GM23338 (cell line): ENCODE measurements around the gene CPB2. TPM values are rescaled to one million over a fixed set of nuclear protein-coding genes. Genes with fewer than 3 reads are reported as not detected.

Source experiments
- ATAC-seq: fragments of 200-7000 bp; cut with Tn5 transposase; 3 replicates; pipeline ENCODE4 v1.9.1; 2020
- DNase-seq: peaks from one replicate; pipeline ENCODE4 v3.0.0-alpha.2; 2015; ENCODE audit warnings: low spot score
- H2AFZ ChIP-seq: fragments of 200-600 bp; sonication (generic); 2 replicates; pipeline ENCODE4 v1.8.0; 2016; ENCODE audit warnings: antibody characterized with exemption, mild to moderate bottlenecking, moderate library complexity
- H3F3A ChIP-seq: fragments of 200-600 bp; sonication (generic); replicated peaks from 2 replicates; pipeline ENCODE4 v1.8.0; 2017; ENCODE audit warnings: antibody characterized with exemption, mixed run types, low read depth
- H3K27ac ChIP-seq: fragments of 200-600 bp; sonication (generic); 2 replicates; pipeline ENCODE4 v1.6.1; 2016; ENCODE audit warnings: low read depth
- H3K27me3 ChIP-seq: fragments of 200-600 bp; sonication (generic); 2 replicates; pipeline ENCODE4 v1.8.0; 2016; ENCODE audit warnings: mild to moderate bottlenecking, mixed run types, moderate library complexity; ENCODE audit not compliant: insufficient read depth
- H3K36me3 ChIP-seq: fragments of 200-600 bp; sonication (generic); 2 replicates; pipeline ENCODE4 v1.8.0; 2016; ENCODE audit warnings: mild to moderate bottlenecking; ENCODE audit not compliant: insufficient read depth
- H3K4me1 ChIP-seq: fragments of 200-600 bp; sonication (generic); 2 replicates; pipeline ENCODE4 v1.8.0; 2016; ENCODE audit warnings: mild to moderate bottlenecking, moderate library complexity; ENCODE audit not compliant: insufficient read depth
- H3K4me2 ChIP-seq: fragments of 200-600 bp; sonication (generic); 2 replicates; pipeline ENCODE4 v1.7.1; 2017; ENCODE audit warnings: mixed run types
- H3K4me3 ChIP-seq: fragments of 200-600 bp; sonication (generic); 2 replicates; pipeline ENCODE4 v1.6.1; 2016; ENCODE audit warnings: mixed run types
- H3K79me2 ChIP-seq: fragments of 200-600 bp; sonication (generic); replicated peaks from 2 replicates; pipeline ENCODE4 v1.8.0; 2017; ENCODE audit warnings: mild to moderate bottlenecking; ENCODE audit not compliant: insufficient read depth
- H3K9me2 ChIP-seq: fragments of 200-600 bp; sonication (generic); 2 replicates; pipeline ENCODE4 v1.8.0; 2017; ENCODE audit not compliant: insufficient read depth
- H4K20me1 ChIP-seq: fragments of 200-600 bp; sonication (generic); replicated peaks from 2 replicates; pipeline ENCODE4 v1.8.0; 2017; ENCODE audit warnings: mild to moderate bottlenecking; ENCODE audit not compliant: insufficient read depth
- H3K27ac Mint-ChIP-seq: 2 replicates; pipeline ENCODE4 v1.8.0; 2020; ENCODE audit warnings: inconsistent platforms, mild to moderate bottlenecking, moderate library complexity, mixed read lengths
- H3K27me3 Mint-ChIP-seq: 3 replicates; pipeline ENCODE4 v1.8.0; 2022; ENCODE audit warnings: low read depth, mild to moderate bottlenecking, moderate library complexity, mixed read lengths, inconsistent platforms; ENCODE audit not compliant: insufficient read depth, poor library complexity
- H3K36me3 Mint-ChIP-seq: 3 replicates; pipeline ENCODE4 v1.8.0; 2021; ENCODE audit warnings: low read depth, mild to moderate bottlenecking, inconsistent platforms, moderate library complexity, mixed read lengths
- H3K4me1 Mint-ChIP-seq: 3 replicates; pipeline ENCODE4 v1.8.0; 2020; ENCODE audit warnings: mild to moderate bottlenecking, inconsistent platforms, mixed read lengths
- H3K4me3 Mint-ChIP-seq: 3 replicates; pipeline ENCODE4 v1.8.0; 2021; ENCODE audit warnings: moderate library complexity, mild to moderate bottlenecking, inconsistent platforms, mixed read lengths
- H3K9me3 Mint-ChIP-seq: 3 replicates; pipeline ENCODE4 v1.8.0; 2020; ENCODE audit warnings: moderate library complexity, mild to moderate bottlenecking, inconsistent platforms, mixed read lengths
- CREB1 ChIP-seq: fragments of 250-450 bp; sonication (Bioruptor Pico); IDR thresholded peaks from 2 replicates; pipeline ENCODE4 v1.5.0; 2020; ENCODE audit warnings: low read depth, mild to moderate bottlenecking, moderate library complexity
- CTCF ChIP-seq, 2 experiments: fragments of 200-600 bp in 1 of 2; sonication (generic) in 1 of 2; conservative IDR thresholded peaks; 2 replicates each; pipeline versions ENCODE4 v1.5.1 to v1.6.1; 2016 to 2017; ENCODE audit warnings: antibody characterized with exemption in 2 of 2, low read depth in 2 of 2, mild to moderate bottlenecking in 2 of 2, moderate library complexity in 1 of 2
- ETS1 ChIP-seq: IDR thresholded peaks from 2 replicates; pipeline ENCODE4 v1.6.1; 2016; ENCODE audit warnings: antibody characterized with exemption
- EZH2 ChIP-seq: fragments of 200-600 bp; sonication (generic); IDR thresholded peaks from one replicate; pipeline ENCODE4 v1.8.0; 2017; ENCODE audit warnings: antibody characterized with exemption, mild to moderate bottlenecking, low read depth; ENCODE audit not compliant: unreplicated experiment
- EZH2phosphoT487 ChIP-seq: fragments of 200-600 bp; sonication (generic); IDR thresholded peaks from one replicate; pipeline ENCODE4 v1.8.1; 2018; ENCODE audit warnings: antibody characterized with exemption; ENCODE audit not compliant: unreplicated experiment
- JUNB ChIP-seq: IDR thresholded peaks from one replicate; pipeline ENCODE4 v1.6.1; 2016; ENCODE audit warnings: antibody characterized with exemption; ENCODE audit not compliant: unreplicated experiment
- NANOG ChIP-seq: IDR thresholded peaks from 2 replicates; pipeline ENCODE4 v1.6.1; 2016; ENCODE audit warnings: antibody characterized with exemption, borderline replicate concordance
- POLR2AphosphoS5 ChIP-seq: IDR thresholded peaks from 2 replicates; pipeline ENCODE4 v1.6.1; 2016; ENCODE audit warnings: antibody characterized with exemption, low read depth
- REST ChIP-seq: IDR thresholded peaks from one replicate; pipeline ENCODE4 v1.6.1; 2018; ENCODE audit warnings: antibody characterized with exemption; ENCODE audit not compliant: unreplicated experiment
- STAT1 ChIP-seq: IDR thresholded peaks from one replicate; pipeline ENCODE4 v1.6.1; 2016; ENCODE audit warnings: antibody characterized with exemption; ENCODE audit not compliant: unreplicated experiment
- ZNF114 ChIP-seq: fragments of 250-450 bp; sonication (Bioruptor Pico); IDR thresholded peaks from 2 replicates; pipeline ENCODE4 v1.5.0; 2020; ENCODE audit warnings: mild to moderate bottlenecking, moderate library complexity
- ZNF331 ChIP-seq: fragments of 250-450 bp; sonication (Bioruptor Pico); IDR thresholded peaks from 2 replicates; pipeline ENCODE4 v1.5.0; 2020; ENCODE audit warnings: low read depth, mild to moderate bottlenecking, moderate library complexity
- polyA plus RNA-seq: library from polyadenylated mRNA; unstranded; fragments of >200 nt; fragmentation: Nextera tagmentation; extraction: Ambion mirVana; gene quantifications from 2 replicates; pipeline ENCODE4 v1.2.1, GENCODE V29; 2016
- total RNA-seq: library from RNA; depleted of rRNA; stranded (reverse); fragments of >200 nt; shearing (Covaris generic); gene quantifications from 2 replicates; pipeline ENCODE4 v1.2.3, GENCODE V29; 2014
- TF ChIP-seq, protein P1 (sequence below): fragments of 250-450 bp; sonication (Bioruptor Pico); IDR thresholded peaks from 2 replicates; pipeline ENCODE4 v1.5.0; 2020; ENCODE audit warnings: mild to moderate bottlenecking, moderate library complexity

The CPB2 gene
- total and polyA plus RNA-seq, 2 experiments from 2014 or later = 0.47 TPM; not detected in 1

- no peak overlapping the region for H3K4me3 ChIP-seq
- H3K36me3 ChIP-seq = no peaks in the 10 kb centered on the region
- Mint-ChIP-seq H3K27me3 (peaks cover 4% of the 10 kb centered on the region), H3K4me1 (0 out of 3 replicates have a peak, but pooled peaks cover 2% of the 10 kb centered on the region), H3K27ac (no peak overlapping the region), H3K9me3 (no peaks in the 10 kb centered on the region), H3K36me3 (no peaks in the 10 kb centered on the region), H3K4me3 (no peak overlapping the region)
- H3K9me2 ChIP-seq = no peaks in the 10 kb centered on the region
- H3K27me3 ChIP-seq = no peaks in the 10 kb centered on the region
- DNase-seq (no peak), ATAC-seq (no peak)
- no peaks in the 10 kb centered on the region for H3F3A ChIP-seq
- H3K4me1 ChIP-seq = no peaks in the 10 kb centered on the region
- H3K4me2 ChIP-seq = no peak overlapping the region
- H4K20me1 ChIP-seq = no peaks in the 10 kb centered on the region
- H2AFZ ChIP-seq = 0 out of 2 replicates have a peak overlapping the region, but pooled peaks have one; percentile 2
- TF ChIP-seq ZNF114 (CRISPR knock-in tag) = no peak
- TF ChIP-seq EZH2phosphoT487 = no peak
- no peak for TF ChIP-seq NANOG
- TF ChIP-seq POLR2AphosphoS5 = no peak
- TF ChIP-seq JUNB = no peak
- TF ChIP-seq ETS1 = no peak
- no peak for TF ChIP-seq EZH2
- no peak for TF ChIP-seq CREB1 (CRISPR knock-in tag)
- no peak for TF ChIP-seq STAT1
- no peak for TF ChIP-seq REST
- TF ChIP-seq CTCF (conservative IDR thresholded peaks at IDR 0.05; ENCODE audit: low read depth in 2 of 2) = no peak
- TF ChIP-seq ZNF331 (CRISPR knock-in tag) = no peak
- TF ChIP-seq, protein P1, sequence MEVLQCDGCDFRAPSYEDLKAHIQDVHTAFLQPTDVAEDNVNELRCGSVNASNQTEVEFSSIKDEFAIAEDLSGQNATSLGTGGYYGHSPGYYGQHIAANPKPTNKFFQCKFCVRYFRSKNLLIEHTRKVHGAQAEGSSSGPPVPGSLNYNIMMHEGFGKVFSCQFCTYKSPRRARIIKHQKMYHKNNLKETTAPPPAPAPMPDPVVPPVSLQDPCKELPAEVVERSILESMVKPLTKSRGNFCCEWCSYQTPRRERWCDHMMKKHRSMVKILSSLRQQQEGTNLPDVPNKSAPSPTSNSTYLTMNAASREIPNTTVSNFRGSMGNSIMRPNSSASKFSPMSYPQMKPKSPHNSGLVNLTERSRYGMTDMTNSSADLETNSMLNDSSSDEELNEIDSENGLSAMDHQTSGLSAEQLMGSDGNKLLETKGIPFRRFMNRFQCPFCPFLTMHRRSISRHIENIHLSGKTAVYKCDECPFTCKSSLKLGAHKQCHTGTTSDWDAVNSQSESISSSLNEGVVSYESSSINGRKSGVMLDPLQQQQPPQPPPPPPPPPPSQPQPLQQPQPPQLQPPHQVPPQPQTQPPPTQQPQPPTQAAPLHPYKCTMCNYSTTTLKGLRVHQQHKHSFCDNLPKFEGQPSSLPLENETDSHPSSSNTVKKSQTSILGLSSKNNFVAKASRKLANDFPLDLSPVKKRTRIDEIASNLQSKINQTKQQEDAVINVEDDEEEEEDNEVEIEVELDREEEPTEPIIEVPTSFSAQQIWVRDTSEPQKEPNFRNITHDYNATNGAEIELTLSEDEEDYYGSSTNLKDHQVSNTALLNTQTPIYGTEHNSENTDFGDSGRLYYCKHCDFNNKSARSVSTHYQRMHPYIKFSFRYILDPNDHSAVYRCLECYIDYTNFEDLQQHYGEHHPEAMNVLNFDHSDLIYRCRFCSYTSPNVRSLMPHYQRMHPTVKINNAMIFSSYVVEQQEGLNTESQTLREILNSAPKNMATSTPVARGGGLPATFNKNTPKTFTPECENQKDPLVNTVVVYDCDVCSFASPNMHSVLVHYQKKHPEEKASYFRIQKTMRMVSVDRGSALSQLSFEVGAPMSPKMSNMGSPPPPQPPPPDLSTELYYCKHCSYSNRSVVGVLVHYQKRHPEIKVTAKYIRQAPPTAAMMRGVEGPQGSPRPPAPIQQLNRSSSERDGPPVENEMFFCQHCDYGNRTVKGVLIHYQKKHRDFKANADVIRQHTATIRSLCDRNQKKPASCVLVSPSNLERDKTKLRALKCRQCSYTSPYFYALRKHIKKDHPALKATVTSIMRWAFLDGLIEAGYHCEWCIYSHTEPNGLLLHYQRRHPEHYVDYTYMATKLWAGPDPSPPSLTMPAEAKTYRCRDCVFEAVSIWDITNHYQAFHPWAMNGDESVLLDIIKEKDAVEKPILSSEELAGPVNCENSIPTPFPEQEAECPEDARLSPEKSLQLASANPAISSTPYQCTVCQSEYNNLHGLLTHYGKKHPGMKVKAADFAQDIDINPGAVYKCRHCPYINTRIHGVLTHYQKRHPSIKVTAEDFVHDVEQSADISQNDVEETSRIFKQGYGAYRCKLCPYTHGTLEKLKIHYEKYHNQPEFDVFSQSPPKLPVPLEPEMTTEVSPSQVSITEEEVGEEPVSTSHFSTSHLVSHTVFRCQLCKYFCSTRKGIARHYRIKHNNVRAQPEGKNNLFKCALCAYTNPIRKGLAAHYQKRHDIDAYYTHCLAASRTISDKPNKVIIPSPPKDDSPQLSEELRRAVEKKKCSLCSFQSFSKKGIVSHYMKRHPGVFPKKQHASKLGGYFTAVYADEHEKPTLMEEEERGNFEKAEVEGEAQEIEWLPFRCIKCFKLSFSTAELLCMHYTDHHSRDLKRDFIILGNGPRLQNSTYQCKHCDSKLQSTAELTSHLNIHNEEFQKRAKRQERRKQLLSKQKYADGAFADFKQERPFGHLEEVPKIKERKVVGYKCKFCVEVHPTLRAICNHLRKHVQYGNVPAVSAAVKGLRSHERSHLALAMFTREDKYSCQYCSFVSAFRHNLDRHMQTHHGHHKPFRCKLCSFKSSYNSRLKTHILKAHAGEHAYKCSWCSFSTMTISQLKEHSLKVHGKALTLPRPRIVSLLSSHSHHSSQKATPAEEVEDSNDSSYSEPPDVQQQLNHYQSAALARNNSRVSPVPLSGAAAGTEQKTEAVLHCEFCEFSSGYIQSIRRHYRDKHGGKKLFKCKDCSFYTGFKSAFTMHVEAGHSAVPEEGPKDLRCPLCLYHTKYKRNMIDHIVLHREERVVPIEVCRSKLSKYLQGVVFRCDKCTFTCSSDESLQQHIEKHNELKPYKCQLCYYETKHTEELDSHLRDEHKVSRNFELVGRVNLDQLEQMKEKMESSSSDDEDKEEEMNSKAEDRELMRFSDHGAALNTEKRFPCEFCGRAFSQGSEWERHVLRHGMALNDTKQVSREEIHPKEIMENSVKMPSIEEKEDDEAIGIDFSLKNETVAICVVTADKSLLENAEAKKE (CRISPR knock-in tag) = no peak
- H3K79me2 ChIP-seq = no peaks in the 10 kb centered on the region
- no peak overlapping the region for H3K27ac ChIP-seq
These were observed 24.3 kb upstream of the CPB2 start for GRCh38 chr13:46129124-46129523.
